Endothelial cell of umbilical vein (primary cell): ENCODE measurements around the gene WDR49. TPM values are rescaled to one million over a fixed set of nuclear protein-coding genes. Genes with fewer than 3 reads are reported as not detected.

Experiments used
- BruUV-seq: library from RNA; stranded (reverse); fragments of 400-500 nt; replicated peaks from 2 replicates; lab custom pipeline; 2021; lab: Mats Ljungman, UMichigan
- CTCF ChIA-PET: fragments of 300-600, 350-600 bp; sonication (Branson Sonifier 250); formaldehyde crosslinking; loops from one replicate; lab custom pipeline; 2021; ENCODE audit warnings: antibody characterized with exemption, inconsistent platforms; lab: Charles Lee
- POLR2A ChIA-PET: fragments of 300-600, 350-600 bp; sonication (Branson Sonifier 250); formaldehyde crosslinking; loops from one replicate; lab custom pipeline; 2021; ENCODE audit warnings: antibody characterized with exemption, inconsistent platforms; lab: Charles Lee
- DNase-seq: peaks from one replicate; pipeline ENCODE4 v3.0.0-alpha.2; 2011; ENCODE audit warnings: low read depth, low spot score
- FAIRE-seq: peaks from 2 replicates; lab custom pipeline; 2011; peaks lifted over from hg19 to GRCh38; lab: Jason Lieb, UNC
- H2AFZ ChIP-seq: 2 replicates; pipeline ENCODE4 v1.6.0; 2012; ENCODE audit warnings: low read depth, low read length, control low read depth, inconsistent platforms
- H3K27ac ChIP-seq: 2 replicates; pipeline ENCODE4 v1.5.1; 2011; ENCODE audit warnings: low read depth, mild to moderate bottlenecking, control low read depth, low read length, moderate library complexity; ENCODE audit not compliant: insufficient read depth
- H3K27me3 ChIP-seq, 2 experiments: 2 replicates each; pipeline versions ENCODE4 v1.6.0 to v1.6.1; 2011; ENCODE audit warnings: low read length in 2 of 2, mixed read lengths in 1 of 2; ENCODE audit not compliant: control insufficient read depth in 2 of 2, insufficient read depth in 2 of 2
- H3K36me3 ChIP-seq, 2 experiments: 2 replicates in 1 of 2; 3 replicates in 1 of 2; pipeline ENCODE4 v1.5.1; 2011; ENCODE audit warnings: low read length in 2 of 2, mild to moderate bottlenecking in 1 of 2, moderate library complexity in 1 of 2; ENCODE audit not compliant: control insufficient read depth in 2 of 2, insufficient read depth in 2 of 2; ENCODE audit errors: extremely low read depth in 1 of 2
- H3K4me1 ChIP-seq: 3 replicates; pipeline ENCODE4 v1.5.1; 2011; ENCODE audit warnings: mild to moderate bottlenecking, low read length; ENCODE audit not compliant: control insufficient read depth, insufficient read depth; ENCODE audit errors: extremely low read depth
- H3K4me2 ChIP-seq: 2 replicates; pipeline ENCODE4 v1.6.1; 2011; ENCODE audit warnings: low read length, control low read depth, mixed read lengths; ENCODE audit not compliant: insufficient read depth
- H3K4me3 ChIP-seq, 3 experiments: fragments of 200-600 bp in 1 of 3; sonication (generic), shearing (Covaris generic) in 1 of 3; replicated peaks in 1 of 3; 2 replicates each; pipeline ENCODE4 v1.5.1; 2011 to 2016; ENCODE audit warnings: control low read depth in 3 of 3, low read length in 3 of 3, mild to moderate bottlenecking in 2 of 3, inconsistent platforms in 1 of 3, low read depth in 1 of 3, moderate library complexity in 1 of 3; ENCODE audit not compliant: insufficient read depth in 1 of 3
- H3K79me2 ChIP-seq: 2 replicates; pipeline ENCODE4 v1.6.0; 2012; ENCODE audit warnings: low read length, inconsistent platforms; ENCODE audit not compliant: control insufficient read depth, insufficient read depth
- H3K9ac ChIP-seq: replicated peaks from 2 replicates; pipeline ENCODE3; 2011; ENCODE audit warnings: low read length, control low read depth; ENCODE audit not compliant: insufficient read depth; ENCODE audit errors: extremely low read depth
- H3K9me1 ChIP-seq: replicated peaks from 3 replicates; pipeline ENCODE4 v1.6.0; 2011; ENCODE audit warnings: mild to moderate bottlenecking, low read length; ENCODE audit not compliant: control insufficient read depth, insufficient read depth; ENCODE audit errors: extremely low read depth
- H3K9me3 ChIP-seq: replicated peaks from 2 replicates; pipeline ENCODE4 v1.5.1; 2012; ENCODE audit warnings: low read length, inconsistent platforms; ENCODE audit not compliant: control insufficient read depth, insufficient read depth
- H4K20me1 ChIP-seq: replicated peaks from 2 replicates; pipeline ENCODE3; 2011; ENCODE audit warnings: mild to moderate bottlenecking, low read length; ENCODE audit not compliant: control insufficient read depth, insufficient read depth; ENCODE audit errors: extremely low read depth
- CTCF ChIP-seq, 2 donors: IDR thresholded peaks; 1 replicate in 1 of 2; 2 replicates in 1 of 2; pipeline ENCODE4 v1.5.1; 2011; ENCODE audit warnings: low read length in 2 of 2, mild to moderate bottlenecking in 2 of 2, moderate library complexity in 2 of 2, control low read depth in 1 of 2, inconsistent platforms in 1 of 2, low read depth in 1 of 2; ENCODE audit not compliant: insufficient read depth in 1 of 2; ENCODE audit errors: extremely low read depth in 1 of 2
- FOS ChIP-seq: IDR thresholded peaks from 2 replicates; pipeline ENCODE4 v1.6.1; 2011; ENCODE audit warnings: mild to moderate bottlenecking, low read length, moderate library complexity, borderline replicate concordance; ENCODE audit not compliant: insufficient read depth
- GATA2 ChIP-seq: IDR thresholded peaks from 2 replicates; pipeline ENCODE4 v1.7.0; 2011; ENCODE audit warnings: low read depth, mild to moderate bottlenecking, moderate library complexity, mixed read lengths, low read length; ENCODE audit not compliant: insufficient read length, insufficient read depth
- JUN ChIP-seq: IDR thresholded peaks from 2 replicates; pipeline ENCODE4 v1.6.1; 2011; ENCODE audit warnings: borderline replicate concordance, low read depth; ENCODE audit not compliant: insufficient read length, insufficient read depth
- MAX ChIP-seq: IDR thresholded peaks from 2 replicates; pipeline ENCODE4 v1.6.1; 2011; ENCODE audit not compliant: insufficient read depth, insufficient read length
- POLR2A ChIP-seq: IDR thresholded peaks from 2 replicates; pipeline ENCODE4 v1.6.1; 2012; ENCODE audit warnings: low read depth, mild to moderate bottlenecking, control low read depth, low read length
- POLR2AphosphoS5 ChIP-seq: IDR thresholded peaks from 2 replicates; pipeline ENCODE4 v1.6.1; 2012; ENCODE audit warnings: low read depth, mild to moderate bottlenecking, control low read depth, low read length, moderate library complexity; ENCODE audit not compliant: insufficient read depth
- dilution Hi-C: fragments of 300-500 bp; cut with MboI; formaldehyde crosslinking; loops from one replicate; pipeline ENCODE4 v1.15.0; 2019; ENCODE audit warnings: low sequenced_read_pairs; ENCODE audit not compliant: extremely low pct_ligation_motif_present
- intact Hi-C: fragments of 100-400 bp; cut with micrococcal nuclease; formaldehyde crosslinking; loops from one replicate; pipeline ENCODE4 v1.10.0; 2022
- polyA plus RNA-seq, 4 experiments: library from polyadenylated mRNA; depleted of rRNA in 3 of 4; stranded (reverse) in 3 of 4; unstranded in 1 of 4; fragments of >200 nt; gene quantifications; 2 replicates each; pipeline versions ENCODE4 v1.2.1 to v1.2.3, GENCODE V29; 2011 to 2012; ENCODE audit warnings: missing spikeins in 1 of 4
- total RNA-seq: library from RNA; stranded (reverse); gene quantifications from 2 replicates; pipeline ENCODE4 v1.2.3, GENCODE V29; 2021

Gene WDR49
- total and polyA plus RNA-seq, 2 donors (not counting 3 experiments of a cell fraction or from before 2014, with no cell fraction given): not detected

- Histone ChIP-seq H3K27ac (no peak overlapping the region), H3K36me3 (no peaks in the 10 kb centered on the region), H4K20me1 (no peaks in the 10 kb centered on the region), H3K9me1 (no peaks in the 10 kb centered on the region), H3K9ac (no peak overlapping the region), H2AFZ (no peak overlapping the region), H3K4me3 (no peak overlapping the region), H3K79me2 (no peaks in the 10 kb centered on the region), H3K9me3 (no peaks in the 10 kb centered on the region), H3K27me3 (no peaks in the 10 kb centered on the region), H3K4me2 (no peak overlapping the region), H3K4me1 (no peaks in the 10 kb centered on the region)
- ChIA-PET CTCF (no interaction called here), POLR2A (no interaction called here)
- BruUV-seq: no TSS peak
- FAIRE-seq (no peak), DNase-seq (no peak)
- no peak for TF ChIP-seq JUN
- no peak for TF ChIP-seq MAX
- TF ChIP-seq POLR2AphosphoS5: no peak
- TF ChIP-seq GATA2: no peak
- no peak for TF ChIP-seq FOS
- TF ChIP-seq CTCF (IDR thresholded peaks at IDR 0.05; ENCODE audit: extremely low read depth in 1 of 2, insufficient read depth in 1 of 2, low read depth in 1 of 2, low read length in 2 of 2): no peak
- no peak for TF ChIP-seq POLR2A
- dilution Hi-C loops (no loop called here), intact Hi-C loops (no loop called here)
These were observed 89.1 kb downstream of the WDR49 start for GRCh38 chr3:167564612-167565011.
